Dedifferentiated amniotic fluid mesenchymal stem cell (primary cell): ENCODE measurements around the gene ANKRD17.

Source experiments
- DNase-seq: peaks from one replicate; pipeline ENCODE4 v3.0.0-alpha.2; 2016; ENCODE audit errors: extremely low spot score

The ANKRD17 gene

GRCh38 chr4:73197220-73197619 is 61.4 kb downstream of the ANKRD17 start:
- DNase-seq = no peak

- DNase-seq = no peak
These were observed 64.5 kb downstream of the ANKRD17 start for GRCh38 chr4:73194064-73194463.

- no peak for DNase-seq
These were observed 64.9 kb downstream of the ANKRD17 start for GRCh38 chr4:73193659-73194058.

DNA sequence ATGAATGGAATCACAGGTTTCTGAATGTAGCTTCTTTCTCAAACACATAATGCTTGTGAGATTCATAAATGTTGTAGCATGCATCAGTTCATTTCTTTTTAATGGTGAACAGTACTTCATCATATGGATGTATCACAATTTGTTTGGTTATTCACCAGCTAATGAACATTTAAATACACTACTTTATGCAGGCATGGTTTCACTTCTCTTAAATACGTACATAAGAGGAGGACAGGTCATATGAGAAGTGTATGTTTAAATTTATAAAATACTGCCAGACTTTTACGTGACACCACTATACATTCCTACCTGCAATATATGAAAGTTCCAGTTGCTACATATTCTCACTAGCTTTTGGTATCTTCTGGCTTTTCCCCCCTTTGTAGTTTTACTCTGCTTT is 65.4 kb downstream of the ANKRD17 start:
- DNase-seq = no peak

DNA sequence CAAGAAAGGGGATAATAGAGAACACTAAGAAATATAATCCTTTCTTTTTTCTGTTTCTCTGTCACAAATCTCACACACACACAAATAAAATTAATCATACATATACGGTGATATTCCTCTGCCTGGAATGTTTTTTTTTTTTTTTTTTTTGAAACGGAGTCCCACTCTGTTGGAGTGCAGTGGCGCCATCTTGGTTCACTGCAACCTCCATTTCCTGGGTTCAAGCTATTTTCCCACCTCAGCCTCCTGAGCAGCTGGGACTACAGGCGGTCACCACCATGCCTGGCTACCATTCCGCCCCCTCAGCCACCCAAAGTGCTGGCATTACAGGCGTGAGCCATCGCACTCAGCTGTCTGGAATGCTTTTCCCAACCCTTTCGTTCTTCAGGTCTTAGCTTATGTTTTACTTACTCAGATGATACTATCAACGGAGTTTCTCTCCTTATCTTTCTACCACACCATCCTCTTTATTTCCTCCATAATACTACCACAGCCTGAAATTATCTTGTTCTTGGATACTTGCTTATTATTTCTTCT is 69.3 kb downstream of the ANKRD17 start:
- DNase-seq = no peak

GRCh38 chr4:73187325-73187724 is 71.3 kb downstream of the ANKRD17 start:
- no peak for DNase-seq

DNA sequence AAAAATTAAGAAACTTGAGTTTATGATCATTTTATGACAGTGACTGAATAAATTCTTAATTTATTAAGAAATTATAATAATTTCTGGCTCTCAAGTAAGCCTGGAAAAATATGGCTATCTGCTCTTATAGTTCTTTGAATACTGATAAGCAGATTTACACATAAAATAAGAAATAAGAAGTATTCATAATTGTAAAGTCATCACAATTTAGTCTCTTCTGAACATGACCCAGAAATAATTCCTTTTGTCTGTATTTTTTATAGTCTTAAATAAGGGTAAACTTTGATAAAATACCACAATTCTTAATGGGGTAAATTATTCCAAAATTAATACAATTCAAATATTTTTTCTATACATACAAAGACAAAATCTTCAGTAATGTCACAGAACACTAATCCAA is 72.7 kb downstream of the ANKRD17 start:
- DNase-seq = no peak

- no peak for DNase-seq
These were observed 77.4 kb downstream of the ANKRD17 start for GRCh38 chr4:73181231-73181630.

- no peak for DNase-seq
These were observed 80.2 kb downstream of the ANKRD17 start for GRCh38 chr4:73178389-73178788.

DNA sequence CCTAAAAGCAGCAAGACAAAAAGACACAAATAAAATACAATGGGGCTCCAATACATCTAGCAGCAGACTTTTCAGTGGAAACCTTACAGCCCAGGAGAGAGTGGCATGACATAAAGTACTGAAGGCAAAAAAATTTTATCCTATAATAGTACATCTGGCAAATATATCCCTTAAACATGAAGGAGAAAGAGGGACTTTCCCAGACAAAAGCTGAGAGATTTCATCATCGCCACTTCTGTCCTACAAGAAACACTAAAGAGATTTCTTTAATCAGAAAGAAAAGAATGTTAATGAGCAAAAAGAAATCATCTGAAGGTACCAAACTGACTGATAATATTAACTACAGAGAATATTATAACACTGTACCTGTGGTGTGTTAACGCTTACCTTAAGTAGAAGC is 86.4 kb downstream of the ANKRD17 start:
- no peak for DNase-seq

DNA sequence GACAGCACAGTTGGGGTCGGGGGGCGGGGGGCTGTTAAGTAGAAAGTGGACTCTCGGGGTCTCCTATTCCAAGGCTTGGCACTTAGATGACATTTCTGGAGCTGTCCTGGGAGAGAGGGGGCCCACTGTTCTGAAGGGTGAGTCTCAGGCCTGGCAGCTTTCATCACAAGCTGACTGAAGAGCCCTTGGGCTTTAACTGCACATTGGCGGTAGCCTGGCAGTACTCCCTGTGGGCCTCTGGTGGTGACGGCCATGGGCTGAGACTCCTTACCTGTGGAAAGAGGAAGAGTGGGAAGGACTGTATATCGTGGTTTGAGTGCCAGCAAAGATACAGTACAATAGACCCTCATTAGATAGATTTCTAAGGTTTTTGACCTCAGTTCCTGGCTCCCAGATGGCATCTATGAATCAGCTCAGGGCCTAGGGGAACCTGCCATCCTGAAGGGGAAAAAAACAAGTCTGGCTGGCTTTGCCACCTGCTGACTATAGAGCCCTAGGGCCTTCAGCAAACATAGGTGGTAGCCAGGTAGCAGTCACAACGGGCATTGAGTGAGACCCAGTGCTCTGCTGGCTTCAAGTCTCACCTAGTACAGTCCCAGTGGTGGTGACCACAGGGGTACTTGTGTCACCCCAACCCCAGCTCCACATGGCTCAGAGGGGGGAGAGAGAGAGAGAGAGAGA is 87.9 kb downstream of the ANKRD17 start:
- no peak for DNase-seq

DNA sequence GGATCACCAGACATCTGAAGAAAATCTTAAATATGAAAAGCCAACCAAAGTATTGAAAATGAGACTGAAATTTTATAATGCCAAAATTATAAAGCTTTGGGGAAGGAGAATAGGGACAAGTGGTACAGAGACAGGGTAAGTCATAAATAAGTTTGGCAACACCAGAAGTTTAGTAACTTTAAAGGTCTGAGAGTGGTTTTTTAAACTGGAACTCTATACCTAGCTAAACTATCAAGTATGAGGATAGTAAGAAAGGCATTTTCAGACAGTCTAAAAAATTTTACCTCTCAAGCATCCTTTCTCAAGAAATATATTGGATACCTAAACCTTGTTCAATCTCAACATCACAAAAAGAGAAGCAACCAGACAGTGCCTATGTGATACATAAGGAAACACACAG is 92.4 kb downstream of the ANKRD17 start:
- DNase-seq = no peak

DNA sequence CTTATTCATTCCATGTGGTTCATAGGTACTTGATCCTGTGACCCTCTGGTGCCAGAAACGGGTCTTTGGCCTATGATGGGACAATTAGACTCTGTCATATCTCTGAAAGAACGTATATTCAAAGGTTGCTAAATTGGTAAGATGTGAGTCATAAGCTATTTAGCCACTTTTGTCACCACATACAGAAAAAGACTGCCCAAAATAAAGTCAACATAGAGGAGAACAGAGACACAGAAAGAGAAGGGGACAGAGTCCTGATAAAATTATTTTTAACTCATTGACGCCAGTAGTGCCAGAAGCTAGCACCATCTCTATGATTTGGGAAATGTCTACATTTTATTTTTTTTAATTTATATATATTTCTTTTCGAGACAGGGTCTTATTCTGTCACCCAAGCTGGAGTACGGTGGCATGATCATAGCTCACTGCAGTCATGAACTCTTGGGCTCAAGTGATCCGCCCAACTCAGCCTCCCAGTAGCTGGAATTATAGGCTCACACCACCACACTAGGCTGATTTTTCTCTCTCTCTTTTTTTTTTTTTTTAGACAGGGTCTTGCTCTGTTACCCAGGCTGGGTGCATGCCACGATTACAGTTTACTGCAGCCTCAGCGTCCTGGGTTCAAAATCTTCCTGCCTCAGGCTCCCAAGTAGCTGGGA is 96.9 kb downstream of the ANKRD17 start:
- no peak for DNase-seq

- no peak for DNase-seq
These were observed 102.2 kb downstream of the ANKRD17 start for GRCh38 chr4:73156394-73156793.

DNA sequence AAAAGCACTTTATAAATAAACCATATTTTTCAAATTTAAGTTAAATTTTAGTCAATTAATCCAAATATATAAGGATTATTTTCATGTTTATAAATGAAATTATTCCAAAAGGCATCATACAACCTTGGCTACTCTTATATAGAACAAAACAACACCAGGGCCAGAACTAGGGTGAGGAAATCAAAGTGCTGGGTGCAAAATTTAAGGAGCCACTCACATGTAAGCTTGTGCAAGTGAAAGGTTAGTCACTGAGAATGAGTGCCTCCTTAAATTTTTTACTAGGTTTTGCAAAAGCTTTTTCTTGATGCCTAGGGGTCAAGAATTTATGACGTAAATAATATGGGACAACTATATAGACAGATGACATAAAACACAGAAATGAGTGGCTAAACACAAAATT is 105.7 kb downstream of the ANKRD17 start:
- DNase-seq = no peak

DNA sequence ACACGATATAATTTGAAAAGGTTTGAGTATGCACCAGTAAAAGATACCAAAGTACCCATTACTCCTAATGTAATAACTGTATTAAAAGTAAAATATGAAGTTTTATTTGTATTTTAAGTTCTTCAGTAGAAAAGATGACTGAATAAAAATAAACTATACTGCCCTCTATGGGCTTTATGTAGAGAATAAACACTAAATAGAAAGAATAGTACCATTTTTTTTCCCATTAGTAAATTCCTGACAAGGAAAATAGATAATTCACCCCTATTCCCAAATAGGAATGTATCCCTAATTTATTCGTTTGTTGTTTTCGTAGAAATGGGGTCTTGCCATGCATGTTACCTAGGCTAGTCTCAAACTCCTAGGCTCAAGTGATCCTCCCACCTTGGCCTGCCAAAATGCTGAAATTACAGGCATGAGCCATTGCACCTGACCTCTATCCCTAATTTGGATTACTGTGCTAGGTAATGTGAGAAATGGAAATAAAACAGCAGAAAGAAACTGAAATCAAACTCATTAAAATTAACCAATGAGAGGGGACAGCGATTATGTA is 115.5 kb downstream of the ANKRD17 start:
- no peak for DNase-seq

DNA sequence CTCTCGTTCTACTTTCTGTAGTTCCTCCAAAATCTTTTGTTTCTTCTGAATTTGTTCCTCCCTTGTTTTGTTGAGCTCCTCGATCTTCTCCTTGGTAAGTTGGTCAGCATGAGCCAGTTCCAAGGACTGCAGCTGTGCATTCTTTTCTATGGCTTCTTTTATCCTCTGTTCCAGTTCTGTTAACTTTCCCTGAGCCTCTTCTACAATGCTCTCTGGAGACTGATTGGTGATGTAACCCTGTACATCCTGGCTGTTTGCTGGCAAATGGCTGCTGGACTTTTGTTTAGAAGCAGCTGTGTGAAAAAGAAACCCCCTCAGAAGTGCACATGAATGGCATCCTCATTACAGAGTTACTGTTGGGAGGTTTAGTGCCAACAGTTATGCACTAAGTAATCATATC is 118.6 kb downstream of the ANKRD17 start:
- DNase-seq = no peak

DNA sequence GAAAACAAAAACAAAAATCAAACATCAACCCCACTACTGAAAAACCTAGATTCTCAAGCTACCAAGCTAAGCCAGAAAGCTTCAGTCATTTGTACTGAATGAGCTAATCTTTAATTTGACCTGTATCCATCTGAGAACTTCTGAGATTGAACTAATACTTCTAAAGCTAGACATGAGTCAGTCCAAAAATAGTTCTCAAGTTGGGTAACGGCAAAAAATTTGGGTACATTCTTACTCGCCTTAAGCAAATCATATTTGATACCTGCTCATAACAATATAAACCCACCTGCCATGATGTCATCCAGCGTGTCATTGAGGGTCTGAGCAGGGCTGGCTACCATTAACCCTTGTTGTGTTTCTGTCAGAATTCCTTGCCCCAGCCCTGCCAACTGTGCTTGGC is 119.4 kb downstream of the ANKRD17 start:
- no peak for DNase-seq

GRCh38 chr4:73137121-73137520 is 121.5 kb downstream of the ANKRD17 start:
- no peak for DNase-seq

GRCh38 chr4:73133784-73134183 is 124.8 kb downstream of the ANKRD17 start:
- no peak for DNase-seq

GRCh38 chr4:73131281-73131680 is 127.3 kb downstream of the ANKRD17 start:
- DNase-seq = no peak

DNA sequence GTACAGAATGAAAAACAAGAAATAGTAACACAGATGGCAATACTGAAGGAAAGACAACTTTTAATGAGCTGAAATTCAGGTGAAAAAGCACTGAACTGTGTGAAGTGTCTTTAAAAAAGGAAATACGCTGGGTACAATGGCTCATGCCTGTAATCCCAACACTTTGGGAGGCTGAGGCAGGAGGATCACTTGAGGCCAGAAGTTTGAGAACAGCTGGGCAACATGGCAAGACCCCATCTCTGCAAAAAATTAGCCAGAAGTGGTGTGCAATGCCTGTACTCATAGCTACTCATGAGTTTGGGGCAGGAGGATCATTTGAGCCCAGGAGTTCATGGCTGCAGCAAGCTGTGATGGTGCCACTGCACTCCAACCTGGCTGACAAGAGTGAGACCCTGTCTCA is 129.3 kb downstream of the ANKRD17 start:
- no peak for DNase-seq

DNA sequence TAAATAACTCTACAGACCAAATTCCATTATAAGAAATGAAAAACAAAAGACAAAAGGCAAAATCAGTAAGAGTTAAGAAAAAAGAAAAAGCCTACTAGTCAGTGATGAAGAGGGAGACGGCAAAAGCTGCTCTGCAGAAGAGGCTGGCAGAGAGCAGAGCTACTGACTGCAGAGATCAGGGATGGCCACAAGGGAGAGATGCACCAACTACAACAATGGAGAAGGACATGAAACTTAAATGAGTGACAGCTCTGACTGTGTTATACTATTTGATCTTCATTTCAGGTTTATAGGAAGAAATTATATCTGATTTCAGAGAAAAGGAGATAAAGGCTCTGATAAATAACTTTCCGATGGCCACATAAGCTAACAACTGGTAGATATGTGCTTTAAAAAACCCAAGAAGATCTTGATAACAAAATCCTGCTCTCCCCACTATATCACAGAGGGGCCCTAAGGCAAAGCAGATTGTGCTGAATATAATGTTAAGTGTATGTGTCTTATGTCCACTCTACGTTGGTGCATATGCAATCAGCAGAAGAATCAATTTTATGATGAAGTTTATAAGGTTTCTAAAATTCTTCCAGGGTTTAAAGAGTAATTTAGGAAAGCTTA is 130.7 kb downstream of the ANKRD17 start:
- DNase-seq = no peak
